Astrocyte (in vitro differentiated cells and primary cell): ENCODE data around the gene VPS13C.

Experiments used
- EZH2 ChIP-seq: IDR thresholded peaks from 2 replicates; pipeline ENCODE4 v1.6.1; 2012; ENCODE audit warnings: mild to moderate bottlenecking, low read length, inconsistent platforms; ENCODE audit not compliant: insufficient read depth
- TF ChIP-seq, protein P1 (sequence below): IDR thresholded peaks from 2 replicates; pipeline ENCODE4 v1.5.1; 2011; ENCODE audit warnings: low read depth, mild to moderate bottlenecking, inconsistent platforms, low read length, moderate library complexity; ENCODE audit not compliant: insufficient read depth

- TF ChIP-seq, protein P1, sequence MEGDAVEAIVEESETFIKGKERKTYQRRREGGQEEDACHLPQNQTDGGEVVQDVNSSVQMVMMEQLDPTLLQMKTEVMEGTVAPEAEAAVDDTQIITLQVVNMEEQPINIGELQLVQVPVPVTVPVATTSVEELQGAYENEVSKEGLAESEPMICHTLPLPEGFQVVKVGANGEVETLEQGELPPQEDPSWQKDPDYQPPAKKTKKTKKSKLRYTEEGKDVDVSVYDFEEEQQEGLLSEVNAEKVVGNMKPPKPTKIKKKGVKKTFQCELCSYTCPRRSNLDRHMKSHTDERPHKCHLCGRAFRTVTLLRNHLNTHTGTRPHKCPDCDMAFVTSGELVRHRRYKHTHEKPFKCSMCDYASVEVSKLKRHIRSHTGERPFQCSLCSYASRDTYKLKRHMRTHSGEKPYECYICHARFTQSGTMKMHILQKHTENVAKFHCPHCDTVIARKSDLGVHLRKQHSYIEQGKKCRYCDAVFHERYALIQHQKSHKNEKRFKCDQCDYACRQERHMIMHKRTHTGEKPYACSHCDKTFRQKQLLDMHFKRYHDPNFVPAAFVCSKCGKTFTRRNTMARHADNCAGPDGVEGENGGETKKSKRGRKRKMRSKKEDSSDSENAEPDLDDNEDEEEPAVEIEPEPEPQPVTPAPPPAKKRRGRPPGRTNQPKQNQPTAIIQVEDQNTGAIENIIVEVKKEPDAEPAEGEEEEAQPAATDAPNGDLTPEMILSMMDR, result no peak
- no peak for TF ChIP-seq EZH2
Measured at GRCh38 chr15:62103431-62103830, 43.2 kb upstream of the VPS13C start.
